ENCODE data around the gene LHFPL3.
"Not testable (repeated sequence)": the region's sequence is repeated elsewhere in the genome, so short reads cannot be mapped to it uniquely, and the experiment has no call there.

The LHFPL3 gene

DNA sequence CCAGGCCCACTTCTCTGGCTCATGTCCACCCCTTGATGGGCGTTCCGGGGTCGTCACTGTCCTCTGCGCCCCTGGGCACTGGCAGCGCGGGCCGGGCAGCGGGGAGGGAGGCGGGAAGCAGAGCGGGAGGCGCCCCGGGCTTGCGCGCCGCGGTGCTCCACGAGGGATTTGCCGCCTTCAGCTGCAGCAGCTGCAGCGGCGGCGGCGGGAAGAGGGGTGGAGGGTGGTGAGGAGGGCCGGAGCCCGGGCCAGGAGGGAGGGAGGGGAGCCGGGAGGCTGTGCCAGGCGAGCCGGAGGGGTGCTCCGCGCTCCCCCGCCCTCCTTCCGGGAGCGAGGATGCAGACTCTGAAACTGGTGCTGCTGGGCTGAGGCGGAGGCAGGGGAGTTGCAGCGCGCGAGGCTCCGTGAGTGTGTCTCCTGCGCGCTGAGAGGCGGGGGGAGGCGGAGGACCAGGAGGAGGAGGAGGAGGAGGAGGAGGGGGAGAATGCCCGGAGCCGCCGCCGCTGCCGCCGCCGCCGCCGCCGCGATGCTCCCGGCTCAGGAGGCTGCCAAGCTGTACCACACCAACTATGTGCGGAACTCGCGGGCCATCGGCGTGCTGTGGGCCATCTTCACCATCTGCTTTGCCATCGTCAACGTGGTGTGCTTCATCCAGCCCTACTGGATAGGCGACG is at the start of gene LHFPL3:
TSS of gene LHFPL3 (plus strand) at position 308 of the 674 bp plus-strand sequence.
- DNase-seq = no peak

GRCh38 chr7:104281685-104282084 is 46.7 kb upstream of the LHFPL3 start:
- not testable (repeated sequence) for DNase-seq

DNA sequence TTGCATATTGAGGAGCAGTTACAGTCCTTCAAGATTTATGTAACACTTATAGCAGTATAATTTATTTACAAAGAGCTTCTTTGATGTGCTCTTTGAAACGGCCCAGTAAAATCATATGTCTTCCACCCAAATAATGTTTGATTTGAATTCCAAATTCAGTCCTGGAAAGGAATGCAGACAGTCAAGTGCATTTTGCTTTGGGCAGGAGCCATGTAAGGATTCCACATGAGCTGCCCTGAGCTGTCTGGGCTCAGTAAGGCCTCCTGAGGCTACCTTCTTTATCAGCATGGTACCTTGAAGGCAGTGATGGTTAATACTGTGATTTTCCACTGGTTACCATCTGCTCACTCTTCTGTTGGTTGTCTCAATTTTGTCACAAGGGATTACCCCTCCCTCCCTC is 41.6 kb upstream of the LHFPL3 start:
- no peak for DNase-seq

DNA sequence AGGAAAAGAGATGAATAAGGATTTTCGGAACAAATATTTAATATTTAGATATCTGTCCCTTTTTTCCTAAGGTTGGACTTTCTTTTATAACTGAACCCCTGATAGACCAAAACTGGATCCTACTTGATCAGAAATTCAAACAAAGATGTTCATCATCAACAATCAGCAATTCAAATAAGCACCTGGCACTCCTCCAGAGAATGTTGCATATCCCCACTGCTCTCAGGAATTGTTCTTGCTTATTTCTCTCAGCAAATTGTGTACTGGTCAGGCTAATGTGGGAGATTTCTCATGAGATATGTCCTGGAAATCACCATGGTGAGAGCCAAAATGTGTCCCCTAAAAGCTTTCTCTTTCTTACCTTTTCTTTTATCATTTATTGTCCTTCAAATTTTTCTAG is 40.3 kb upstream of the LHFPL3 start:
- no peak for DNase-seq

DNA sequence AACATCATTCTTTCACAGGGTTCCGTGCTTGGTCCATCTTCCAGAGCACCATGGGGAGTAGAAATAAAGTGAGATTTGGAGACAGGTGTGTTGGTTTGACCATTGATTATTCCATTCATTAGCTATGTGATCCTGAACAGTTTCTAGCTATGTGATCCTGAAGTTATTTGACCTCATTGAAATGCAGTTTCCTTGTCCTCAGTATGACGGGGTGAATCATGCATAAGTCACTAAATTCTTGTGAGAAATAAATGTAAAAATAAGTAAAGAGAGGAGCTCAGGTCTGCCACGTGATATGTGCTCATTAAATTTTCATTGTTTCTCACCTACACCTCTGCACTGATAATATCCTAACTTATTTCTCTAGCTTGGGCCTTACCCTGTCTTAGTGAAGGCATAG is 34.1 kb upstream of the LHFPL3 start:
- no peak for DNase-seq

- no peak for DNase-seq
Measured at GRCh38 chr7:104296266-104296665, 32.1 kb upstream of the LHFPL3 start.

- DNase-seq = no peak
Measured at GRCh38 chr7:104296900-104297299, 31.5 kb upstream of the LHFPL3 start.

DNA sequence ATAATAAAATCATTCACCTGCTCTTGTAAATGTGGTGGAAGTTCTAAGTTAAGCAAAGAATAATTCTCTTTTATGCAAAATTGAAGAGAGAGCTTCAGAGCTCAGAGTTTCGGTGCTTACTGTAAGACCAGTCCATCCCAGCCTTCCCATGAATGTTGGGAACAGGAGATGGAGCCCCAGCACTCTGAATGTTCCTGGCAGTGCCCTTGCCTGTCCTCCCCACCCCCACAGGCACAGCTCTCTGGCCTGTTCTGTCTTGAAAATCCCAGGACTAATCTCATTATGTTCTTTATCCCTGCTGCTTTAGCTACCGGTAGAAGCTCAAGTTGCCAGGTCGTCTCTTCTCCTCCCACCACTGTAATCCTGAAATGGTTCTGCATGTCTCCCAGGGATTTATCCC is 29.1 kb upstream of the LHFPL3 start:
- DNase-seq = no peak

GRCh38 chr7:104299777-104300176 is 28.6 kb upstream of the LHFPL3 start:
- DNase-seq = no peak

DNA sequence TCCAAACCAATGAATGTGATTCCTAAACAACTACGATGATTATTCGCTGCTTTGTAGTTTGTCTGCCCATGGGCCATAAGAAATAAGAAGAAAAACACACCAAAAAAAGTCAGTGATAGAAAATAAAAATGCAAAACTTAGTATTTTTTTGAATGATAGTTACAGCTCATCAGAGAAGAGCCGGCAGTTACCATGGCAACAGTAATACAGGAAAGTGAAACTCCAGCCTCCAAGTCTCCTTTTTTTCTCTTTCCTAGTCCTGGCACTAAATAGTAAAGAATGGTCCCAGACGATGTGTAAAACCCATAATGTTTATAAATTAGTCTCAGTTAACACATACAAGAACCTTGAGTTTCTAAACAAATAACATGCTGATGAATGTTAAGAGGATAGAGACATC is 21.6 kb upstream of the LHFPL3 start:
- DNase-seq = no peak

DNA sequence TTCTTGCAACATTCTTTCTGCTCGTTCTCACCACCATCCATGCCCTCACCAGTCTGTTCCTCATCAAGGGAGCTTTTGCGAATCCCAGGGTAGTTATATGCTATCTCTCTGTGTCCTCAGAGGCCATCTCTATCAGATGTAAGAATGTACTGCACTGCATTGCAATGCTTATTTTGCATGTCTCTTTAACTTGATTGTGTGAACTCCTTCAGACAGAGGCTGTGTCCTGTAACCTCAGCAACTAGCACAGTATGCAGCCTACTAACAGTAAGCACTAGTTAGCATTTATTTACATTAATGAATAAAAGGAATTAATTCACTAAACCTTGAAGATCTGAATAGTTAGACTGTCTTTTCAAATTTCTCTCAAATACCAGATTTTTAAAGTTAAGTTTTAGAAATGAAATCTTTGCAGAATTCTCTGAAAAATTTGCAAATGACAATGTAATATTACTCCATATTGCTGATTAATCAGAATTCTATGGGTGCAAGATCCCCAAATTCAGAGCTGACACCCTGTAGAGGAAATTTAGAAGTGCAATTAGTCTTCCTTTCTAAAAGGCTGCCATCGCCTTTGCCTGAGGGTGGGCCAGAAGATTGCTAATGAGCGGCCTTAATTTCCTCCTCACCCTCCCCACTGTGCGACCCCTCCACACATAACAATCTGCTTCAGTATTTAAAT is 10.3 kb upstream of the LHFPL3 start:
- DNase-seq = no peak

DNA sequence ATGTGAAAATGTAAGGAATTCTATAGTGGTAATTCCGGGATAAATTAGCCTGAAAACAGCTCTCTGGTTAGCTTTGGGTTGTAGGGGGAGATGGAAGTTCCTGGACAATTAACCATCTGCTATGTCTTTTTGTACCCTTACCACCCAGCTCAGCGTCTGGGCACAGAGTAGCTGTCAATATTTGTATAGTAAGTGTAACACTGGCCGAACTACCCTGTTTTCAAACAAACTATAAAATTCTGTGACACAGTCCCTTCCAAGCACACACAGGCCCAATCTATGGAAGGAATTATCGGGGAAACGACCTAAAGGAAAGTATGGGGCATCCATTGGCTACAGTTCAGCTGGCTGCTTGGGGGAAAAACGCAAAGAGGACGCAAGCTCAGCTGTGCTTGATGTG is 869 bp upstream of the LHFPL3 start:
- DNase-seq = no peak

- DNase-seq = no peak
Measured at GRCh38 chr7:104327938-104328295, 486 bp upstream of the LHFPL3 start.

DNA sequence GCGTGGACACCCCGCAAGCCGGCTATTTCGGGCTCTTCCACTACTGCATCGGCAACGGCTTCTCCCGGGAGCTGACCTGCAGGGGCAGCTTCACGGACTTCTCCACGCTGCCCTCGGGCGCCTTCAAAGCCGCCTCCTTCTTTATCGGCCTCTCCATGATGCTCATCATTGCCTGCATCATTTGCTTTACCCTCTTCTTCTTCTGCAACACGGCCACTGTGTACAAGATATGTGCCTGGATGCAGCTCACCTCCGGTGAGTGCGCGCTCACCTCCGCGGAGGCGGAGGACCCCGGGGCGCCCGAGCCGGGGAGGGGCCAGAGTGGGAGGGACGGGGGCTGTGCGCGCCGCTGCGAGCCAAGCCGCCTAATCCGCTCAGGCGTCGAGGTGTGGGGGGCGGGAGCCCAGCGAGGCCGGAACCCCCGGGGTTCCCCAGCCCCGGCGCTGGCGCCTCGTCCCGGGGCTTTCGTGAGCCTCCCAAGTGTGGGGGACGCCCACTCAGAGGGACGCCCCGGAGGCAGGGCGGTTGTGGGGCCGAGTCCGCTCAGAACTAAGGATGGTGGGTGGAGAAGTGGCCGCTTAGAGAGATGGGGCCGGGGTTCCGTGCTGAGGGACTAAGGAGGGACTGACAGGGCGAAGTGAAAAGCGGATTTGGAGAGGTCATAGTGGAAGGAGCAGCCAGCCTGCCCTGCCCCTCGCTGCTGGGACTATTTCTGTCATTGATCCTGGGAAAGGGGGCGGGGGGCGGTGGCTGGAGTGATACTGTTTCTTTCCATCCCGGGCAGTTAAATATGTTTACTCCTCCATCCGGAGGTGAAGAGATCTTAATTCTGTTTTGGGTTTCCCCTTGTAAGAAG is 795 bp downstream of the LHFPL3 start:
- no peak for DNase-seq

DNA sequence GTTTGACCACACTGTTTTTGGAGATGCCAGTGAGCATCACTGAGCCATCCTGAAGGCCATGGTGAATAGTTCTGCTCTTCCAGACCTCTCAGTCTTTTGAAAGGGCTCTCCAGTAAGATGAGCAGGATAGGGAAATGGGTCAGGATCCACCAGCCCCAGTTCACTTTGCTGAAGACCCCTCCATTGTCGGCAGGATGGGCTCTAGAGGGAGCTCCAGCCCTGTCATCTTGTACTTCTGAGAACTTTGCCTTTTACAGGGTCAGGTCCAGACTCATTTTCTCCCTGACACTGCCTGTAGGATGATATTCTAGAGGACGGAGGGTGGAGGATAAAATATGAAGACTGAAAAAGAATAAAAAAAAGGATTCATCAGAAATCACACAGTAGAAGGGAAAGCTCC is 13.1 kb downstream of the LHFPL3 start:
- no peak for DNase-seq

GRCh38 chr7:104352736-104353135 is 24.3 kb downstream of the LHFPL3 start:
- no peak for DNase-seq

- DNase-seq = no peak
Measured at GRCh38 chr7:104357166-104357565, 28.8 kb downstream of the LHFPL3 start.

DNA sequence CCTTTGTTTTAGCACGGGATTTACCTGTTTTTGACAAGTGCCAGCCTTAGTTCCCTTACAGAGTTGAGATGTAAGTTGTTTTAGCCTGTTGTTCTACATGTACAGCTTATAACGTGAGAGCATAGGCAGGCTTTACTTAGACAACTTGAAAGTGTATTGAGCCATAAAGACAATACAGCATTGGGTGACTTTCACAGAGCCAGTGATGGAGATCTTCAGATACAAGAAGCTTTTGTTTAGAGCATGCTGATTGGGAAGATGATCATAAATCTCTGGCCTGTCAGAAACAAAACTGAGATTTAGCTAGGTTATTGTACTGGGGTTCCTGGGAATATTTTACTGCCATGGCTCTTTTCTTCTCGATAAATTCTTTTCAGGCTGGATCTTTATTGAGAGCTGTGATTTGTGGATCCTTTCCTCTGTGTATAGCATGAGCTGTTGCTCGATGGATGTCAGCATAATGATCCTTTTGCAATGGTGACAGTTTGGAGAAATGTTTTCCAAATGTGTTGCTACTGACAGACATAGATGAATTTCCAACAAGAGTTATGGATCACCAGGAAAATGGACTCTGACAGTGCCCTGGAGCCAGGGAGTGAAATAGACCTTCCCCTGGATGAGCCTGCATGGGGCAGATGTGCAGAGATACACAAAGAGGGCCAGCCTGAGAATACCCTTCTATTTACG is 30.2 kb downstream of the LHFPL3 start:
- no peak for DNase-seq

DNA sequence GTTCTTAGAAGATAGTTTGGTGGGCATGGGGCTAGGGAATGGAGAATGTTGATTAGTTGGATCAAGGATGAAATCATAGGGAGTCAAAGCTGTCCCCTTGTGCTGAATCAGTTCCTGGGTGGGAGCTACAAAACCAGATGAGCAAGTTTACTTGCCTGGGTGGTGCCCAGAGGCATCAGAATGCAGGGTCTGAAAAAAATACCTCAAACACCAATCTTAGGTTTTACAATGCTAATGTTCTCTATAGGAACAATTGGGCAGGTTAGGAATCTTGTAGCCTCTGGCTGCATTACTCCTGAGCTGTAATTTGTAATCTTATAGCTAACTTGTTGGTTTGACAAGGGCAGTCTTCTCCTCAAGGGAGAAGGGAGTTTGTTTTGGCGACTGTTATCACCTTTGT is 34.4 kb downstream of the LHFPL3 start:
- no peak for DNase-seq

GRCh38 chr7:104363355-104363754 is 35.0 kb downstream of the LHFPL3 start:
- no peak for DNase-seq

GRCh38 chr7:104366390-104366789 is 38.0 kb downstream of the LHFPL3 start:
- no peak for DNase-seq

- DNase-seq = no peak
Measured at GRCh38 chr7:104367926-104368325, 39.5 kb downstream of the LHFPL3 start.

DNA sequence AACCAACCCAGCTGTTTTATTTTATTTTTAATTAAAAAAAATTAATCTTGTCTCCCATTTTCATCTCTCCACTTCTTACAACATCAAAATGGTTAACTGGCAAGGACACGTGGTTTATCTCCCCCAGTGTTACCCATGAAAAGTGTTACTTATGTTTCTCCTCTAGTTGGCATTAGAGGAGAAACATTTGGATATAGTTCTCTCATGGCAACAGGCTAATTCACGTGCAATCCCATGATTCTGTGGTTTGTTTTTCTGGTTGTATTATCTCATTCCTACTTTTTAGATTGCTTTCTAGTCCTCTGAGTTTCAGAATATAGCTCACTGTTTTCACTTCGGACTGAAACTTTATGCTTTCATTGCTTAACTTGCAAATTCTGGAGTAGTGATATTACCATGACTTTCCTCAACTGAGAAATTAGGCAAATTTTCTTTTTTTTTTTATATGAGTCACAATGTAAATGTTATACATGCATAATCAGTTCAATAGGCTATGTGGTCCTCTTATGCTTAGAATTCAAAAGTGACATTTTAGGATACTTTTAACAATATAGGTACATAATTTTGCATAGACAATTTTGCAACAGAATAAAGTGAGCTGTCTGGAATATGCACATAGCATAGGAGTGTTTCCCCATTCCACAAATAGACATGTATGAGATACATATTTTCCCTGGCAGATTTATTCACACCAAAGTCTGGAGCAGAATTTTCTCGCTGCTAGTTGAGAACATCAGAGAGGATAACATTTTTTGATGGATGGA is 43.0 kb downstream of the LHFPL3 start:
- no peak for DNase-seq

All from CD4-positive, alpha-beta T cell treated with Interleukin-12 subunit alpha and Interleukin-12 subunit beta, for 1 hour (primary cell).